Measurements from ENCODE around the gene CLIC3.

GRCh38 chr9:136962701-136963248 is 33.6 kb downstream of the CLIC3 start:
- TF ChIP-seq CTCF (IDR thresholded peaks at IDR 0.05) = no peak
- no peak for TF ChIP-seq POLR2A (IDR thresholded peaks at IDR 0.05)
